GM03348 (cell line): Measurements from ENCODE around the gene SEMA3F.

ENCODE experiments used
- DNase-seq: peaks from one replicate; pipeline ENCODE4 v3.0.0; 2012; ENCODE audit warnings: low spot score

SEMA3F gene

DNA sequence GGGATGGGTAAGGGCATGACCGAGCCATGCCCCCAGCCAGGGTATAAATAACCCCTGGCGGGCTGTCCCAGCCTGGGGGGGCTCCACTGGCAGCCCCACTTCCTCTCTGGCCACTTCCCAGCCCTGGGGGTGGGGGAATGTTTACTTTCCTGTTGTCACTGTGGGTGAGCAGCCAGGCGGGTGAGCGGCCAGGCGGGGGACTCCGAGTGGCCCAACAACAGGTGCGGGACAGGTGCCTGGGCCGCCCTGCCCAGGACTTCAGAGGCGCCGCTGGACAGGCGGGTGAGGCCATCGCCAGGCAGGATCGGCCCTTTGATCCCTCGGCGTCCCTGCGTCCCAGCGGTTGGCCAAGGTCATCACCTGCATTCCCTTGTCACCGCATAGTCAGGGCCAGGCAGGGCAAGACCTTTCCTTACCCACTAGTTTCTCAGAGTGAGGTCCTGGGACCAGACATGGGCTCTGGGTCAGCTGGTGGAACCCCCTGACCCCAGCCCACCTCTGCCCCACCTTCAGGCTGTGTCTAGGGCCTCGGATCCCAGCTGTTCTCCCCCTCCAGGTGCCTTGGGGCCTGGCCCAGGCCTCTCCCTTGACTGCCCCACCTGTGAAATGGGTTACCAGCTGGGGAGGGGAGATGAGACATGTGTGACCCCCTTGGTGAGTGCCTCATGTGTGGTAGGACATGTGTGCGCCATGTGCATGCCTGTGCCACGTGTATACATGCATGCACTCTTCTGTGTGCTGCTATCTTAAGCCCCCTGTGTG is 16.6 kb downstream of the SEMA3F start:
- no peak for DNase-seq

GRCh38 chr3:50172626-50173220 is 17.6 kb downstream of the SEMA3F start:
- DNase-seq: no peak

GRCh38 chr3:50173685-50174516 is 18.8 kb downstream of the SEMA3F start:
- no peak for DNase-seq

DNA sequence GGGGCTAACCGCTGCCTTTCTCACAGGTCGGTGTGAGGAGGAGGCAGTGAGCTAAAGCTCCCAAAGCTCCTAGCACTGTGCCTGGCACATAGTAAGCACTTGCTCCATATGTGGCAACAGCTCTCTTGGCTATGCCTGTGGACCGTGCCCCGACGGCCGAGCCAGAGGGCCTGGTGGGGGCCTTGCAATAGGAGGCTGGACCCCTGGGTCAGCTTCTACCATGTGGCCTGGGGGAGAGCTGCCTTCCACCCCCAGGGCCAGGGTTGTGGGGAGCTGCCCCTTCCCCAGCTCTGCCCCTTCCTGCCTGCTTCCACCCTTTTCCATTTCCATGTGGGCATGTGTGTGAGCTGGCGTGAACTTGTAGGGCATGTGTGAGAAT is 19.4 kb downstream of the SEMA3F start:
- no peak for DNase-seq

DNA sequence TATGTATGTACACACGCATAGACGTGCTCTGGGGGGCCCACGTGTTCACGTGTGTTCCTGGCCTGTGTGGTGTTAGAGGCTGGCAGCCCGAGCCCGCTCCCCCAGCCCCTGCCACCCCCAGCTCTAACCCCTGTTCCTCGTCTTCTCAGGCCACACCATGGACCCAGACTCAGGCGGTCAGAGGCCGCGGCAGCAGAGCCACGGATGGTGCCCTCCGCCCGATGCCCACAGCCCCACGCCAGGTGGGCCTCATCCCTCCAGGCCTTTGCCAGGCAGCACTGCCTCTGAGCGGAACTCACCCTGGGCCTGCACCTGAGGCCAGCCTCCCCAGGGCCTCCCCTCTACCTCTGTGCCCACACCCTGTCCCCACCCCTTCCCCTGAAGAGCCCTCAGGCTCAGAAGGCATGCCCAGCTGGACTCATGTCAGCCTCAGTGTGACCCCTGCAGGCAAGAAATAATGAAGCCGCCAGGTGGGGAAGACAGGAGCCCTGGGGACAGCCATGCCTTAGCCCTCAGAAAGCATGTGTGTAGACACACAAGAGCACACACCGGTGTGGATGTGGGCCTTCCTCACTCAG is 19.9 kb downstream of the SEMA3F start:
- DNase-seq: no peak

GRCh38 chr3:50177346-50177745 is 22.2 kb downstream of the SEMA3F start:
- no peak for DNase-seq

GRCh38 chr3:50179710-50180109 is 24.6 kb downstream of the SEMA3F start:
- no peak for DNase-seq

- no peak for DNase-seq
Measured at GRCh38 chr3:50181985-50182384, 26.9 kb downstream of the SEMA3F start.

GRCh38 chr3:50182533-50183099 is 27.5 kb downstream of the SEMA3F start:
- DNase-seq: no peak

- DNase-seq: no peak
Measured at GRCh38 chr3:50183755-50184154, 28.6 kb downstream of the SEMA3F start.

DNA sequence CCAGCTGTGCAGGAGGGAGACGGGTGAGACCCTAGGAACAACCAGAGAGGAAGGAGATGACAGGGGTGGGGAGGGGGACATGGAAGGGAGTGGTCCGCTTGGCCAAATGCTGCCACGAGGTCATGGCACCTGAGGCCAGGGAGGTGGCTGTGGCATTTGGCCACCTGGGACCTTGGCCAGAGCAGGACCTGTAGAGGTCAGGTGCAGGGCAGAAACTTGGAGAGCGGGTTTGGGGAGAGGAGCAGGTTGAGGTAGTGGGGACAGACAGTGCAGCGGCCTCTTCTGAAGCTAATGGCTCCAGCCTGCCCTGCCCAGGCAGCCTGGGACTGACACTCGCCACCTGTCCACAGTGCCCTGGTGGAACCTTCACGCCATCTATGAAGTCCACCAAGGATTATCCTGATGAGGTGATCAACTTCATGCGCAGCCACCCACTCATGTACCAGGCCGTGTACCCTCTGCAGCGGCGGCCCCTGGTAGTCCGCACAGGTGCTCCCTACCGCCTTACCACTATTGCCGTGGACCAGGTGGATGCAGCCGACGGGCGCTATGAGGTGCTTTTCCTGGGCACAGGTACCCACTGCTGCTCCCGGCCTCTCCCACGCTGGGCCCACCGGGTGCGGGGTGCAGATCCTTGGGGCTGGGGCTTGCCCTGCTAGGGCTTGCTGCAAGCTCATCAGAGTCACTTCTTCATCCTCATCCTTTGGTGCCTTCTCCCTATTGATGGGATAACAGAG is 29.3 kb downstream of the SEMA3F start:
- DNase-seq: no peak

GRCh38 chr3:50185230-50185629 is 30.1 kb downstream of the SEMA3F start:
- no peak for DNase-seq

DNA sequence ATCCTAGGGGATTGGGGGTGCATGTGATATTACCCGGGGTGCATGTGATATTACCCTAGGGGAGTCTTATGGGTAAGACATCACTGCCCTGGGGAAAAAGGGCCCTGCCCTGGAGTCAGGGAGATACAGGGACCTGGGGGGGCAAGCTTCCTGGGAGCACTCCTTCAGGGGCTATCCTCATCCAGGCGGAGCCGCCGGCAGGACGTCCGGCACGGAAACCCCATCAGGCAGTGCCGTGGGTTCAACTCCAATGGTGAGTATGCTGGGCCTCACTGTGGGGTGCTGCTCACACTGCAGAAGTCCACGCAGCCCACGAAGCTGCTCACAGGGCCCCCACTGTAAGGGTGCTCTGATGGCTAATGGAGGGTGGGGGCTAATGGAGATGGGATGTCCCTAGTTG is 31.0 kb downstream of the SEMA3F start:
- no peak for DNase-seq

DNA sequence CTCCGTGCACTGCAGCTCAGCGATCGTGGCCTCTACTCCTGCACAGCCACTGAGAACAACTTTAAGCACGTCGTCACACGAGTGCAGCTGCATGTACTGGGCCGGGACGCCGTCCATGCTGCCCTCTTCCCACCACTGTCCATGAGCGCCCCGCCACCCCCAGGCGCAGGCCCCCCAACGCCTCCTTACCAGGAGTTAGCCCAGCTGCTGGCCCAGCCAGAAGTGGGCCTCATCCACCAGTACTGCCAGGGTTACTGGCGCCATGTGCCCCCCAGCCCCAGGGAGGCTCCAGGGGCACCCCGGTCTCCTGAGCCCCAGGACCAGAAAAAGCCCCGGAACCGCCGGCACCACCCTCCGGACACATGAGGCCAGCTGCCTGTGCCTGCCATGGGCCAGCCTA is 32.6 kb downstream of the SEMA3F start:
- no peak for DNase-seq

DNA sequence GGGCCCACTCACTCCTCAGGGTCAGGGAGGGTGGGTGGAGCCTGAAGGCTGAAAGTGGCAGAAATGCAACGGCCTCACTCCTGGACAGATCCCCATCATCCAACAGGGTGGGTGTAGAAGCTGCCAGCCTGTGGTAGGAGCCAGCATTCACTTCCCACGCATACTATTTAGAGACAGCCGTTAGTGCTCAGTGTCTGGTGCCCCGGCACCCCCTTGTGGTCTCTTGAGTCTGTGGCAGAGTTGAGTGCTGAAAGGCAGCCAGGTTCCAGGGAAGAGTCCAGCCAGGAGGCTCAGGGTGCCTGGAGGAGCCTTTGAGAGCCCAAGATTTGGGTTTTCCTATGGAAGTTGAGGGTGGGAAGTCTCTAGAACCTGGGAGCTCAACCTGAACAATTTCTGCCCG is 34.1 kb downstream of the SEMA3F start:
- DNase-seq: peak; percentile 93

DNA sequence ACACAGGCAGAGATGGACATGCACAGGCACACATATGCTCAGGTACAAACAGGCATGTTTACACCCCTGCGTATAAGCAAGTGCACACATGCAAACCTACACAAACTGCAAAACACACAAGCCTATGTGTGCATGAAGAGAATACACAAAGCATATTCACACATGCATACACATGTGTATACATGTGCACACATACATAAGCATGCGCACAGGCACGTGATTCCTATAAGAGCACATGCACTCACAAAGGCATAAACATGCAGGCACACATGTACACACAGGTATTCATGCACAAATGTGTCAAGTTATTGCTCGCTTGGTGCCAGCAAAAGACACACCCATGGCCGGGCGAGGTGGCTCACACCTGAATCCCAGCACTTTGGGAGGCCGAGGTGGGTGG is 34.9 kb downstream of the SEMA3F start:
- no peak for DNase-seq

- DNase-seq: no peak
Measured at GRCh38 chr3:50190936-50191660, 36.0 kb downstream of the SEMA3F start, which contains the start of gene GNAT1. GNAT1 (plus strand) TSS chr3:50191610; CDS start chr3:50191726, 116 bp downstream.

GRCh38 chr3:50192124-50192523 is 37.0 kb downstream of the SEMA3F start:
- DNase-seq: no peak

DNA sequence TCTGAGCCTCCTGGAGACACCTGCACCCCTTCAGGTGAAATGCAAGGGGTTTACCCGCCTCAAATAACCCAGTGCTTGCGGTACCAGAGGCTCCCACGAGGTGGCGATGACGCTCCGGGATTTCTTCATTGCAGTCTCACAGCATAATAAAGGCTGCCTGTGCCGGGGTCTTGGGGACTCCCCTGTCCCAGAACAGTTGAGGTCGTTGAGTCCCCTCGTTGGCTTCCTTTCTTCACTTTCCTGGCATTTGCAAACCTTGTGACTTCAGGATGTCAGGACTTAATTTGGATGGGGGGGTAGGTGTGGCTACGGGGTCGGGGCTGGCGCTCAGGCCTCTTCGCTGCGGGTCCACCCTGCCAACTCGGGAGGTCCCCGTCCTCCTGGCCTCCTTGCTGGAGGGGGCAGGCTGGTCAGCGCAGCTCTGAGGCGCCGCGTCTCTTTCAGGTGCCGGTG is 37.6 kb downstream of the SEMA3F start:
- peak; percentile 82 for DNase-seq

GRCh38 chr3:50193286-50193685 is 38.2 kb downstream of the SEMA3F start:
- no peak for DNase-seq

DNA sequence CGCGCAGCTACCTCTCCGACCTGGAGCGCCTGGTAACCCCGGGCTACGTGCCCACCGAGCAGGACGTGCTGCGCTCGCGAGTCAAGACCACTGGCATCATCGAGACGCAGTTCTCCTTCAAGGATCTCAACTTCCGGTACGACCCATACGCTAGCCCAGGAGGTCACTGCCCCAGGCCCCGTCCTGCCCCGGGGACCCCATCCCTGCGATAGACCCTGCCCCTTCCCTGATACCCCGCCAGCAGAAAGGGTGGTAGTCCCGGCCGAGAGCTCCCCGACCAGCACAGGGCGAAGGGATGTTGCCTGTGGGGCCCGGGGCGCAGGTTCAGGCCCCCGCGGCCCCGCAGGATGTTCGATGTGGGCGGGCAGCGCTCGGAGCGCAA is 38.6 kb downstream of the SEMA3F start:
- no peak for DNase-seq
